Activated T-cell treated with anti-CD3 and anti-CD28 coated beads for 1 hour (primary cell): ENCODE data around the gene TRPM2.

Source experiments
- DNase-seq: peaks from one replicate; pipeline ENCODE4 v3.0.0-alpha.2; 2020; ENCODE audit warnings: low read depth

TRPM2 gene

GRCh38 chr21:44445145-44445812, 91.9 kb downstream of the TRPM2 start:
- no peak for DNase-seq

DNA sequence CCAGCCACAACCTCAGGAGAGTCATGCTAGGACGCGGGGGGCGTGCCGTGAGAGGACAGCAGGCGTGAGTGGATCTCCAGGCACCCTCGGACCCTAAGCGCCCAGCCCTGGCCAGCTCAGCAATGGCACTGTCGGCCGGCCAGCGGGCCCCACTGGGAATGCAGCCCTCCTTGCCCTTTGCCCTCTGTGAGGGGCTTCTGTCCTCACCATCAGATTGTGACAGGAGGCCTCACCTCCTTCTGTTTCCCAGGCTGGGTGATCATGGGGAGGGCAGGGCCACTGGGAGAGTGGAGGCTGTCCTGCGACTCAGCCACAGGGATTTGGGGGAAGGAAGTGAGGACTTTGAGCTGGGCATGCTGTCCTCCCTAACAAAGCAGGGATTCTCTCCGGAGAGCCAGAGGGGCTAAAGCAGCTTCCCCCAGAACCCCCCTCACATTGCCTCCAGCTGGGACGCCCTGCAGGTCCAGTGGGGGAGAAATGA, 95.3 kb downstream of the TRPM2 start:
- no peak for DNase-seq

GRCh38 chr21:44449473-44450363, 96.3 kb downstream of the TRPM2 start:
- no peak for DNase-seq

GRCh38 chr21:44450402-44450801, 97.0 kb downstream of the TRPM2 start:
- DNase-seq: no peak

GRCh38 chr21:44450999-44451398, 97.6 kb downstream of the TRPM2 start:
- no peak for DNase-seq

DNA sequence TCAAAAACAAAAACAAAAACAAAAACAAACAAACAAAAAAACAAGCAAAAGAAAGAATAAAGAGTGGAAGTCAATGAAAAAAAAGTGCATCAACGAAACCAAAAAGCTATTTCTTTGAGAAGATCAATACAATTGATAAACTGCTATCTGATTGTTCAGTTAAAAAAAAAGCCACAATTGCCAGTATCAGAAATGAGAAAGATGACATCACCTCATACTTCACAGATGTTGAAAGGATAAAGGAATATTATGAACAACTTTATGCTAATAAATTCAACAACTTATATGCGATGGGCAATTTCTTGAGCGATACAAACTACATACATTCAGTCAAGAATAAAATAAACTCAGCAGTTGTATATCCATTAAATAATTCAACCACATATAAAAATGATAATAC, 99.7 kb downstream of the TRPM2 start:
- DNase-seq: no peak

- no peak for DNase-seq
Observed at GRCh38 chr21:44454058-44454457, 100.6 kb downstream of the TRPM2 start.

GRCh38 chr21:44454747-44455523, 101.5 kb downstream of the TRPM2 start, which contains the start of gene LRRC3:
Gene LRRC3, plus strand, starts transcription at chr21:44455510. Its CDS starts 1,135 bp downstream, at chr21:44456645.
- peak; percentile 84 for DNase-seq

- peak; percentile 9 for DNase-seq
Observed at GRCh38 chr21:44455524-44456213, 102.2 kb downstream of the TRPM2 start.

DNA sequence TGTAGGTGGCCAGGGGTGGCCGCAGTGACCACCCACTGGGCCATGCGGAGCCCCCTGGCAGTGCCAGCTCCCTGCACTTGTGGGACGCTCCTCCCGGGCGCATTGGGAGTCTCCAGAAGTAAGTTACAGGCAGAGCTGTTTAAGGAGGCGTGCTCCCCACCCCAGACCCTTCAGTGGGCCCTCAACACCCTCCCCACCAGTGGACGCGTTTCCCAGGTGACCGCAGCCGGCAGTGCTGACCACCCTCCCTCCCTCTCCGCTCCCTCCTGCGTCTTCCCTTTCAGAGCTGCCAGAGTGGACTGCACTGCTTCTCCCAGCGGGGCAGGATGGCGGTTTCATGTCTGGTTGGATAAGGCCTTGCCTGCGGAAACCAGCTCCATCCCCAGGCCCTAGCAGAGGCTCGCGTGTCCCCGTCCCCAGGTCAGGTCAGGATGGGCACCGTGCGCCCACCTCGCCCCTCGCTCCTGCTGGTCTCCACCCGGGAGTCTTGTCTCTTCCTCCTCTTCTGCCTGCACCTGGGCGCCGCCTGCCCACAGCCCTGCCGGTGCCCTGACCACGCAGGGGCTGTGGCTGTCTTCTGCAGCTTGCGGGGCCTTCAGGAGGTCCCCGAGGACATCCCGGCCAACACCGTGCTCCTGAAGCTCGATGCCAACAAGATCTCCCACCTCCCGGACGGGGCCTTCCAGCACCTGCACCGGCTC, 102.9 kb downstream of the TRPM2 start:
- DNase-seq: no peak

DNA sequence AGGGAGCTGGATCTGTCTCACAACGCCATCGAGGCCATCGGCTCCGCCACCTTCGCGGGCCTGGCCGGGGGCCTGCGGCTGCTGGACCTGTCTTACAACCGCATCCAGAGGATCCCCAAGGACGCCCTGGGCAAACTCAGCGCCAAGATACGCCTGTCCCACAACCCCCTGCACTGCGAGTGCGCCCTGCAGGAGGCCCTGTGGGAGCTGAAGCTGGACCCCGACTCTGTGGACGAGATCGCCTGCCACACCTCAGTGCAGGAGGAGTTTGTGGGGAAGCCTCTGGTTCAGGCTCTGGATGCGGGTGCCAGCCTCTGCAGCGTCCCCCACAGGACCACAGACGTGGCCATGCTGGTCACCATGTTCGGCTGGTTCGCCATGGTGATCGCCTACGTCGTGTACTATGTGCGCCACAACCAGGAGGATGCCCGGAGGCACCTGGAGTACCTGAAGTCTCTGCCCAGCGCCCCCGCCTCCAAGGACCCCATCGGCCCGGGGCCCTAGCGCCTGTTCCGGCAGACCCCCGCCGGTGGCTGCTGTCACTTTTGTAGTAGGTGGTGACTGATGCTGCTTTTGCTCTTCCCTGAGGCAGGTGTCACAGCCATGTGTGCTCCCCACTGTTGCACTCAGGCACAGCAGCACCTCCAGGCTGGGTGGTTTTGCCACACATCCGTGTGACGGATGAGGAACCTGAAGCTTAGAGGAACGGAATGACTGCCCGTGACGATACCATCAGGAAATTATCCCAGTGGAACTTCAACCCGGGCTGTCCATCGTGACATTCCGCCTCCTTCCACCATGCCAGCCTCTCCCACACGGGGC, 103.7 kb downstream of the TRPM2 start:
- no peak for DNase-seq

DNA sequence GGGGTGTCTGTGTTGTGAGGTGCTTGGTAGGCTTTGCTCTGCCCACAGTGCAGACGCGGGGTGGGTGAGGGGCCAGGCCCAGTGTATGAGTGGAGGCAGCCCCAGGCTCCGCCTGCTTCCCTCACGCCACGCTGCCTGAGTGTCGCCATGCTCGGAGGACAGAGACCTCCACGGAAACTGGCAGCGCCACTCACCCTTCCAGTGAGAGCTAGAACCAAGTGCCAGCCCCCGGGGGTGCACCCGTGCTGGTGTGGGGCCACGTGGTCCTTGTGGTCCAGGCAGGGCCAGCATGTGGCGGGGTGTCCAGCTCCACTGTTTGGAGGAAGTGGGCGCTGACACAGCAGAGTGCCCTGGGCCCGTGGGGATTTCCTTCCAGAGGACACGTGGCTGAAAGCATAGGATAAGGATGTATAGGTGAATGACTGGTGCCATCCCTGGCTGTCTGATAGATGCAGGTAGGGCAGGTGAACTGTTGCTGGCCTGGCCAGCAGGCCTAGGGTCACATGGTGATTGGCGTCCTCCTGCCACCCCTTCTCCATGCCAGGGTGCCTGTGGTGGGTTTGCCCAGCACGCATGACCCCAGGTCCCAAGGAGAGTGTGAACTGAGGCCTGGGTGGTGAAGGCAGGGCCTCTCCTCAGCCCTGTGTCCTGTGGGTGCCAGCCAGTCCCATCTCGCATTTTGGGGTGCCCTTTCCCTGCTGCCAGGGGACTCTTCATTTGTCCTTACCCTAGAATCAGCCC, 105.7 kb downstream of the TRPM2 start:
- DNase-seq: no peak

DNA sequence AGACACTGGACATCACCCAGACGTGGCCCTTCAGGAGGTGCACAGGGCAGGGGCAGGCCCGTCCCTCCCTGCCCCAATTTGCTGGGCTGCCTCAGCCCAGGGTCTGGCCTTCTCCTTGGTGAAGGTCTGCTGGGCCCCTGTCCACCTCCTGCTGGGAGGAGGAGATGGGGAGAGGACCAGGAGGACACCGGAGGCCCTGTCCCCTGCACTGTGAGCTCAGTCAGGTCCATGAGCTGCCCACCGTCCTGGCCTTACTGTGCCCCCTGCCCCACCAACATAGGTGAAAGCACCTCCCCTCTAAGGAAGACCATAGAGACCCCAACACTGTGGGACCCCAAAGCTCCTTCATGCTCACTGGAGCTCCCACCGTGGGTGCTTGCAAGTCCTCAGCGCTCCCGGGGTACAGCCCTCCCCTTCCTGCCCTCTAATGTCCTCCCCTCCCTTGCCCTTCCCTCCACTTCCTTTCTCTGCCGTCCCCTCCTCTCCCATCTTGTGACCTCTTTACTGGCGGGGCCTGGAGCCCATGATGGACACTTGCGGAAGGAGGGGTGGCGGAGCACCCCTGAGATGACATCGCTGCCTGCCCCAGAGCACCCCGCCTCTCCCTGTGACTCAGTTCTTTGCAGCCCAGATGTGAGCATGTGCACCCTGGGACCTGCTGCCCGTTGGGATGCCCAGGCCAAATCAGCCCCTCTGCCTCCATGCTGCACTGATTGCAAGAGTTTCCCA, 106.5 kb downstream of the TRPM2 start:
- no peak for DNase-seq

DNA sequence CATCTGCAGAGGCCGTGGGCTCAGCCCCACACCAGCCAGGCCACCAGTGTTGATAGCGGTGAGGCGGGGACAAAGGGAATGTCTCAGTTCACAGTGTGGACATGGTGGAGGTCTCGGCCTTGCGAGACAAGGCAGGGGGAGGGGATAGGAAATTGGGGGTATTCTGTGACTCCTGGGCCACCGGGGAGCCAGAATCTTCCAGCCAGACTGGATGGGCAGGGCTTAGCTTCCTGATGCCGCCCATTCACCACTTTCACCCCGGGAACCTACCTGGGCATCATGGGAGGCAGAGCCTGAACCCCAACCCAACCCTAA, 107.0 kb downstream of the TRPM2 start:
- no peak for DNase-seq

DNA sequence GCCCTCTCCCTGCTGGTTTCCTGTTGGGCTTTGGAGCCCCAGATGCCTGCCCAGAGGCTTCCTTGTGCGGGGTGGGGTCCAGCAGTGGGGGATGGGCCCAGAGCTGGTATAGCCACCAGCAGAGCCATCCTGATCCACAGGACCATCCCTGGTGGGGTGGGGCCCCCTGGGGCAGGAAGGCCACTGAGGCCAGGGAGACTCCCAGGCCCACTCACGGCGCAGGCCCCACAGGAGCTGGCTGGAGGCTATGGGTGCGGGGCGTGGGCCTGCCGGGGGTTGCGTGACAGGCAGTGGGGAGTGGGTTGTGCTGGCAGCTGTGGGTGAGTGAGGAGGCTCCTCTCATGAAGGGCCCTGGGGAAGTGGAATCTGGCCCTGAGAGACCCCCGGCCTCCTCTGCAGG, 107.6 kb downstream of the TRPM2 start:
- DNase-seq: no peak

- DNase-seq: no peak
Observed at GRCh38 chr21:44461464-44462001, 108.1 kb downstream of the TRPM2 start.

DNA sequence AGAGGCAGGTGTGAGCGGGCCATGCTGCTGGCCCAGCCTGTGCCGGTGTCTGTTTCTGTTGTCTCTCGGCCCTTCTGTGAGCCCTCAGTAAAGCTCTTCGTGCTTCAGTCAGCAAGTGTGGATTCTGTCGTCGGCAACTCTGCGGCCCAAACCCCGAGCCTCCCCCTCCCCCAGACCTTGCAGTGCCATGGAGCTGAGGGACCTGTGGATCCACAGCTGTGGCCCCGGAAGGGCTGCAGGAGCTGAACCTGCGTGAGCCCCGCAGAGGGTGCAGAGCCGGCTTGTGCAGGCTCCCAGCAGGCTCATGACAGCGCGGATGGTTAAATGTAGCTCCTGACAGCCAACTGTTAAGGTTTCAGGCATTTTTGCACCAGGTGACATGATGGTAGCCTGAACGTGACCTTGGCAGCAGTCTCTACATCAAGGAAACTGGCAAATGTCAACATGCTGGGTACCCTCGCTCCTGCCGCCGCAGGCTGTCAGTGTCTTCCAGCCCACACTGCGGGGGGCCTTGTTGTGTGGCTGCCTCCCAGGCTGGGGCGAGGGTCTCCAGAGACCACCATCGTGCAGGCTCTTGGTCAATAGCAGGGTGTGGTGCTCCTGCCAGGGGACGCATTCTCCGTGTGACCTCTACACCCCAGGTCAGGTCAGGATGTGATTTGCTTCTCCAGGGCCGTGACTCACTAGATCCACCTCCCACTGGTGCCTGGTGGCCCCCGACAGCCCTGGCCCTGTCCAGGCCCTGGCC, 108.8 kb downstream of the TRPM2 start:
- DNase-seq: no peak

GRCh38 chr21:44462834-44463200, 109.4 kb downstream of the TRPM2 start:
- DNase-seq: no peak
